Type B pancreatic cell (in vitro differentiated cells): ENCODE data around the gene TRAT1. TPM values are rescaled to one million over a fixed set of nuclear protein-coding genes. Genes with fewer than 3 reads are reported as not detected.
"Not testable (repeated sequence)": the region's sequence is repeated elsewhere in the genome, so short reads cannot be mapped to it uniquely, and the experiment has no call there.

Experiments used
- DNase-seq: peaks from one replicate; pipeline ENCODE4 v3.0.0; 2021; ENCODE audit warnings: mixed read lengths; ENCODE audit not compliant: unreplicated experiment; ENCODE audit errors: extremely low spot score
- H3K27ac Mint-ChIP-seq: 2 replicates; pipeline ENCODE4 v1.8.0; 2021; ENCODE audit warnings: mild to moderate bottlenecking, mixed read lengths
- H3K27me3 Mint-ChIP-seq: 2 replicates; pipeline ENCODE4 v1.8.0; 2021; ENCODE audit warnings: mixed read lengths
- H3K36me3 Mint-ChIP-seq: 2 replicates; pipeline ENCODE4 v1.8.0; 2021; ENCODE audit warnings: mixed read lengths
- H3K4me1 Mint-ChIP-seq: one replicate; pipeline ENCODE4 v1.8.0; 2021; ENCODE audit warnings: mixed read lengths; ENCODE audit not compliant: unreplicated experiment
- H3K4me3 Mint-ChIP-seq: 2 replicates; pipeline ENCODE4 v1.8.0; 2021; ENCODE audit warnings: mild to moderate bottlenecking, mixed read lengths
- H3K9me3 Mint-ChIP-seq: 2 replicates; pipeline ENCODE4 v1.8.0; 2021; ENCODE audit warnings: mixed read lengths
- CTCF ChIP-seq: fragments of 200-600 bp; sonication (generic); conservative IDR thresholded peaks from 2 replicates; pipeline ENCODE4 v1.5.0; 2021; ENCODE audit warnings: antibody characterized with exemption, mild to moderate bottlenecking
- total RNA-seq: library from RNA; stranded (reverse); gene quantifications from 2 replicates; pipeline ENCODE4 v1.2.1, GENCODE V29; 2021; ENCODE audit warnings: low replicate concordance

TRAT1 gene
- total RNA-seq, 1 donor from 2014 or later, result not detected

- H3K27me3 Mint-ChIP-seq, result no peaks in the 10 kb centered on the region
- H3K4me3 Mint-ChIP-seq, result no peak overlapping the region
- peaks cover 11% of the 10 kb centered on the region for H3K9me3 Mint-ChIP-seq
- no peak for DNase-seq
- no peaks in the 10 kb centered on the region for H3K4me1 Mint-ChIP-seq
- no peak overlapping the region for H3K27ac Mint-ChIP-seq
- no peak for TF ChIP-seq CTCF
- H3K36me3 Mint-ChIP-seq, result no peaks in the 10 kb centered on the region
These were observed 18.1 kb upstream of the TRAT1 start for GRCh38 chr3:108804437-108804836.

DNA sequence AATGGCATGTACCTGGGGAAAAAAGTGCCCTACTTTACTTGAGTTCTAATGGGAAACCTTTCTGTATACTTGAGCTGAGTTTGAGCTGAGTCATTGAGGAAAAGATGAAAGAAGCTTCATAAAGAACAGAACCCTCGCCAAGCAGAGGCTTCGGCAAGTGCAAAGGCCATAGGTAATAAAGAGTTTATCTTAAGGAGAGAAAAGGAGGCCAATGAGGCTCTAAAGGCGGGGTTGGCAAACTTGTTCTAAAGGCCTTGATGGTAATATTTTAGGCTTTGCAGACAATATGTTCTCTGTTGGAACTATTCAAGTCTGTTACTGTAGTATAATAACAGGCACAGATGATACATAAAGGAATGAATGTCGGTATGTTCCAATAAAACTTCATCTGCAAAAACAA is 17.6 kb upstream of the TRAT1 start:
- H3K27ac Mint-ChIP-seq, result no peak overlapping the region
- no peaks in the 10 kb centered on the region for H3K4me1 Mint-ChIP-seq
- no peaks in the 10 kb centered on the region for H3K27me3 Mint-ChIP-seq
- no peaks in the 10 kb centered on the region for H3K36me3 Mint-ChIP-seq
- peaks cover 11% of the 10 kb centered on the region for H3K9me3 Mint-ChIP-seq
- H3K4me3 Mint-ChIP-seq, result no peak overlapping the region
- no peak for TF ChIP-seq CTCF
- DNase-seq, result no peak

- Mint-ChIP-seq H3K4me3 (no peak overlapping the region), H3K36me3 (no peaks in the 10 kb centered on the region), H3K27me3 (no peaks in the 10 kb centered on the region), H3K27ac (no peak overlapping the region), H3K9me3 (peaks cover 11% of the 10 kb centered on the region), H3K4me1 (no peaks in the 10 kb centered on the region)
- no peak for DNase-seq
- TF ChIP-seq CTCF, result no peak
These were observed 16.3 kb upstream of the TRAT1 start for GRCh38 chr3:108806316-108806715.

DNA sequence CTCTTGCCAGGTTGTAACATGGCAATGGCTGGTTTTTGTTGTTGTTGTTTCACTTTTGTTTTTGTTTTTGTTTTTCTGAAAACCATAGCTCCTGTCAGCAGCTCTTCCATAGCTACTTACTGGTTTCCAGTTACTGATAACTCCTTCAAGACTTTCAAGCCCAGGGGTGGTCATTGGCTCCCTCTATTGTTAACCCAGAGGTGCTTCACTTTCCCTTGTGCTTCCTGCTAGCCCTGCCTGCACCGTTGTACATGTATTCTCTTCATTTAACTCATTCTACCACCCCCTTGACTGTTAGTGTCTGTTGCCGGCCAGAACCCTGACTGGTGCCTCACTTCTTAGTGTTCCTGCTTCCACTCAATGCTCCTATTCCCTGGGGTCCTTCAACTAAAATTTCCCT is 4.2 kb upstream of the TRAT1 start:
- TF ChIP-seq CTCF, result peak; percentile 31
- Mint-ChIP-seq H3K27me3 (no peaks in the 10 kb centered on the region), H3K9me3 (no peaks in the 10 kb centered on the region), H3K4me1 (no peaks in the 10 kb centered on the region), H3K4me3 (no peak overlapping the region), H3K36me3 (no peaks in the 10 kb centered on the region), H3K27ac (no peak overlapping the region)
- DNase-seq, result no peak

GRCh38 chr3:108820586-108820985 is 2.0 kb upstream of the TRAT1 start:
- TF ChIP-seq CTCF, result no peak
- H3K4me3 Mint-ChIP-seq, result no peak overlapping the region
- no peaks in the 10 kb centered on the region for H3K27me3 Mint-ChIP-seq
- H3K27ac Mint-ChIP-seq, result no peak overlapping the region
- no peaks in the 10 kb centered on the region for H3K9me3 Mint-ChIP-seq
- H3K36me3 Mint-ChIP-seq, result no peaks in the 10 kb centered on the region
- no peak for DNase-seq
- no peaks in the 10 kb centered on the region for H3K4me1 Mint-ChIP-seq

- no peaks in the 10 kb centered on the region for H3K27me3 Mint-ChIP-seq
- peaks cover 4% of the 10 kb centered on the region for H3K4me1 Mint-ChIP-seq
- DNase-seq, result no peak
- H3K36me3 Mint-ChIP-seq, result no peaks in the 10 kb centered on the region
- no peak overlapping the region for H3K4me3 Mint-ChIP-seq
- no peak overlapping the region for H3K27ac Mint-ChIP-seq
- TF ChIP-seq CTCF, result no peak
- no peaks in the 10 kb centered on the region for H3K9me3 Mint-ChIP-seq
These were observed 641 bp downstream of the TRAT1 start for GRCh38 chr3:108823227-108823626.

GRCh38 chr3:108823803-108824202 is 1.2 kb downstream of the TRAT1 start:
- H3K4me3 Mint-ChIP-seq, H3K4me1 Mint-ChIP-seq, DNase-seq, H3K9me3 Mint-ChIP-seq, H3K36me3 Mint-ChIP-seq, H3K27ac Mint-ChIP-seq, H3K27me3 Mint-ChIP-seq: not testable (repeated sequence)
